CD4-positive, alpha-beta T cell treated with Interleukin-17A for 4 hours (primary cell): ENCODE data around the gene CALHM3.
"Not testable (repeated sequence)": the region's sequence is repeated elsewhere in the genome, so short reads cannot be mapped to it uniquely, and the experiment has no call there.

ENCODE experiments used
- DNase-seq: peaks from one replicate; pipeline ENCODE4 v3.0.0-alpha.2; 2020; ENCODE audit warnings: mixed read lengths

Gene CALHM3

DNA sequence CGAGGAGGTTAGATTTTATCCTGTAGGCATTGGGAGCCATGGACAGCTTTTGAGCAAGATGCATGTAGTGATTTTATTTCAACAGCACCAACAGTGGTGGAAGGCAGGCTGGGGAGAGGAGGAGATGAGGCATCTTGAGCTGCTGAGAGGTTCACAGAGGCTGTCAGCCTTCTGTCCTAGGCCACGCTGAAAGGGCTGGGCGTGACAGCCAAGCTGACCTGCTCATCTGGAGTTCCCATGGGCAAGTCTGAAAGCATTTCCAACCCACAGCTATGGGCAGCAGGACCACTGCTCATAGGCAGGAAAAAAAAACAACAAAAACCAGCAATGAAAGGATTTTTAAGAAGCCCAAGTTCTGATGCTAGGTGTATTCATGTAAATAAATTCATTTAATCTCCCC is 22.1 kb upstream of the CALHM3 start:
- DNase-seq = no peak

DNA sequence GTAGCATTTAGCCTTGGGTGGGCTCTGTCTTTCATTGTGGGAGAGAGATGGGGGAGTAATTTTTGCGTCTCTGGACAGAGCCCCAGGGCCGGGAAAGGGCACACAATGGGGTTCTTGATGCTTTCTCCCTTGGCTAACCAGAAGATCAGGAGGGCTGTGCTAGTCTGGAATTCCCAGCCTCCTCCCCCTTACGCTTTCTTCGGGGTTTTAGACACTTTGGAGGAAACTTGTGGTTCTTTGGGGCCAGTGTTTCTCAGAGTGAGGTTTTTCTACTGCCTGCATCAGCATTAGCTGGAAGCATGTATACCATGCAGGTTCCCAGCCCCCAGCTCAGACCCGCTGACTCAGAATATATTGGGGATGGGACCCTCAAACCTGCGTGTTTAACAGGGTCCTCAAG is 21.4 kb upstream of the CALHM3 start:
- DNase-seq = no peak

DNA sequence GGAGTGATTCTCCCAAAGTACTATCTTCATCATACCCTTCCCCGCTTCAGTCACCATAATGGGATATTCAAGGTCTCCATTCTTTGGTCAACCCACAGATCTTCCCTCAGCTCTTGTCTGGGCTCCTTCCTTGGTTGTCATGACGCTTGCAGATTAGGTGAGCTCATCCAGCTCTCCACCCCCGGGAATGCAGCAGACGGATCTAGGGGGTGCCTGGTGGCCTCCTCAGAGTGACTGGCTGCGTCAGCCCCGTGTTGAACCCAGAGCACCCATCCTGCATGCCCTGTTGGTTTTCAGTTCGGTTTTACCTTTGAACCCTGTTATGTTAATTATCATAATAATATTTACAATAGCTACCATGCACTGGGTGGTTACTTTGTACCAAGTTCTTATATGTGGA is 20.8 kb upstream of the CALHM3 start:
- no peak for DNase-seq

DNA sequence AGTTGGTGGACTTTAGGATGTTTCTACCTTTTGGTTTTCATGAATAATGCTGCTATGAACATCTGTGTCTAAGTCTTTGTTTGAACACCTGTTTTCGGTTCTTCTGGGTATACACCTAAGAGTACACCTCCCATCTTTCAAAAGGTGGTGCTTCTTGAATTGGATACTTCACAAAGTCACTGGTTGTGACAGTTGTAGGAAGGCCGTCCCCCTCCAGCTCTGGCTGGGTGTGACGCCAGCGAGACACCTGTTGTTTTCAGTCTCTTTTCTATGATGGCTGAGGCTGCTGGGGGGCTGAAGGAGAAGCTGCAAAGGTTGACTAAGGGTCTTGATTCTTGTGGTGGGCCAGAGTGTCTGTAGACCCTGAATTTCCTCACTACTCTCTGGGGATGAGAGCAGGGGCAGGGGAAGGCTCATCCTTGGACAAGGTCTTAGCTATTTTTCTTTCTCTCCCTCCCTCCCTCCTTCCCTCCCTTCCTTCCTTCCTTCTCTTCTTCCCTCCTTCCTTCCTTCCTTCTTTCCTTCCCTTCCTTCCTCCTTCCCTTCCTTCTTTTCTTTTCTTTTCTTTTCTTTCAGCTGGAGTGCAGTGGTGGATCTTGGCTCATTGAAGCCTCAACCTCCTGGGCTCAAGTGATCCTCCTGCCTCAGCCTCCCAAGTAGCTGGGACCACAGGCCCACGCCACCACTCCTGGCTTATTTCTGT is 20.0 kb upstream of the CALHM3 start:
- no peak for DNase-seq

DNA sequence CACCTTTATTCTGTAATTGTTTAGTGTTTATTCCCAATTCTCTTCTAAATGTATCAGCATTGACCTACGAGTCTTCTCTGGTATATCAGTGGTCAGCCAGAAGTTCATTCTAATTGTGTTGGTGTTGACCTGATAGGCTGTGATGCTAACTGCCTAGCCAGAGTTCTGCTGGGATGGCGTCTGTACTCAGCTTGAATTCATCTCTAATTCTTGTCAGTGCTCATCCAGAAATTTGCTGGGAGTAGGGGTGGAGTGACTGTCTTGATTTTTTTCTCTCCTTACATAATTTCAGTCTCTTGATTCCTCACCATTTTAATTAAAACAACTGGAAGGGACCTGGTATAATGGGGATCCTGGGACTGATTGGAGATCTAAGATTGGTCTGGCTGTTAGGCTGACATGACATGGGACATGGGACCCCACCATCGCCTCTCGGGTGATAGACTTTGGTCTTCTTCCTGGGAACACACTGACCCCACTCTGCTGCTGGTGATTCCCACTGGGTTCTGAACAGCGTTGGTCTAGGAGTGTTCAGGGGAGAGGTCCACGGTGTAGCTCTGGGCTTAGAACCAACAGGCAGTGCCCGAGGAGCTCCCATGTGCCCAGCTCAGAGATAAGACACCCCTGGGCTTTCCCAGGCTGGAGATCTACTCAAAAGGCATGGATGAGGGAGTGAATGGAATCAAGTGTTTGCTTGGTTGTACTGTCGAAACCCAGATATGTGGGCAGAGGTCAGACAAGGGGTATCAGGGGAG is 18.3 kb upstream of the CALHM3 start:
- no peak for DNase-seq

DNA sequence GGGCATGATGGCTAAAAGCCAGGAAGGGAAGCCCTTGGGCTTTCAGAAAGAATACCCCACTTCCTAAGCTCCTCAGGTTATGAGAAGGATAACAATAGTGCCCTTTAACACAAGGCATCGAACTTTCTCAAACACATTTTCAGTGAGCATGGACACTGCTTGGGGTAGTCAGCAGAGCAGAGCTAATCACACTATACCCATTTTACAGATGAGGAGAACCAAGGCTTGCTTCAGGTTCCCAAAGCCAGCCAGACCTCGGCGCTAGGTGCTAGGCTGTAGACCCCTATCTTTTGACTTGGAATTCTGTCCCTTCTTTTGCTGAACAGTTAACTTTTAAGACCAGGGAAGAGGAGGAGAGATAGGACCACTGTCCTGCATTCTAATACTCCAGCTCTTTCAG is 16.3 kb upstream of the CALHM3 start:
- no peak for DNase-seq

DNA sequence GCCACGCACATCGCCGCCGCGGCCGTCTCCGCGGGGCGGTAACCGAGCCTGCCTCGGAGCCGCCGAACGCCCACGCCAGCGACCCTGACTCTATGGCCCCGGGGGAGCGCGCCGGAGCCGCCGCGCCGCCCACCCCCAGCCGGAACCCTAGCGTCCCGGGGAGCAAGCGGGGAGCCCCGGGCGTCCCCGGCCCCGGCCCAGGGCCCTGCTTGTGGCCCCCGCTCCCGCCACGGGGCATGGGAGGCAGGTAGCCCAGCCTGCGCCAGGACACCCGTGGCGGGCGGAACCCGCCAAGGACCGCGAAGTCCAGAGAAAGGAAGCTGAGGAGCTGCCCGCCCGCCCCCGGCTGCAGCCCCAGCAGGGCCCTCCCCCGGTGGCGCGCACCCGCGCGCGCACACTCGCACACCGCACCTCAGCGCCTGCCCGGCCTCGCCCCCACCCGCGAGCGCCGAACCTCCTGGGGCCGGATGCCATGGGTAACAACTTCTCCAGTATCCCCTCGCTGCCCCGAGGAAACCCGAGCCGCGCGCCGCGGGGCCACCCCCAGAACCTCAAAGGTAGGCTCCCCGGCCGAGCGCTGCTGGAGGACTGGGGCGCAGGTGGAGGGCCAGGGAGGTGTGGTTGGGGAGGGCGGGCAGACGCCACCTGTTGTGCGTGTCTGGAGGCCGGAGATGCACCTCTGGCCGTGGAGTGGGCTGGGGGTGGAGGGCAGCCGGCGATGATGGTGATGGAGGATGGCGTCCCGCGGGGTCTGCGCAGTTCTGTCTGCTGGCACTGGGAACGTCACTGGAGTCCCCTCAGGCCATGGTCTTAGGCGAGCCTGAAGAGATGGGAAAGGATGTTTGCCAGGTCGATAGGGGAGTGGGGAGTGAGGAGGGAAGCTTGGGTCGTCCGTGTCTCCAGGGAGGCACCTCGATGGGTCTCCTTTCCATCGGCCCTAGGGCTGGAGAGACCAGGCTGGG is 15.2 kb upstream of the CALHM3 start:
- DNase-seq = peak; percentile 33

DNA sequence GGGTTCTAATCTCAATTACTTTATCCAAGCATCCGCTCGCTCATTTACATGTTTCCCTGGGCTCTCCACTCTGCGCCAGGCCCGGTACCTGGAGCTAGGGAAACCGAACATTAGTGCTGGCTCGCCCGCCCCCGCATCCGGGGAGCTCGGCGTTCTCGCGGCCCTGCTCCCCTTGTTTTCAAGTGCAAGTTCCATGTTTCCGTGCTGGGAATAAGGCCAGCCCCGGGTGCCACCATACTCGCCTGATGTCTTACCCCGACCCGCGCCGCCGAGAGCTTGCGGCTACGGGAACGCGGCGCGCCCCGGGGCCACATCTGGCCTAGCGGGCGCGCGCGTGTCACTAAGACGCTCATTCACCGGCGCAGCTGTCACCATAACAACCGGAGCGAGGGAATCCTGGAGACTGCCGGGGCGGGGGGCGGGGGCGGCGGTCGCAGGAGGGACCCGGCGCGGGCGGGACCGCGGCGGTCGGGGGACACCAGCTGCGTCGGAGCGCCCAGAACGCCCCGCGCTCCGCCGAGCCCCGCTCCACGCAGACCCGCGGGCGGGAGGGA is 14.4 kb upstream of the CALHM3 start, which contains the start of gene NEURL1:
NEURL1 (plus strand) TSS at position 344 of the 554 bp plus-strand sequence. CDS start 683 bp downstream, outside the sequence.
- DNase-seq = peak; percentile 9

DNA sequence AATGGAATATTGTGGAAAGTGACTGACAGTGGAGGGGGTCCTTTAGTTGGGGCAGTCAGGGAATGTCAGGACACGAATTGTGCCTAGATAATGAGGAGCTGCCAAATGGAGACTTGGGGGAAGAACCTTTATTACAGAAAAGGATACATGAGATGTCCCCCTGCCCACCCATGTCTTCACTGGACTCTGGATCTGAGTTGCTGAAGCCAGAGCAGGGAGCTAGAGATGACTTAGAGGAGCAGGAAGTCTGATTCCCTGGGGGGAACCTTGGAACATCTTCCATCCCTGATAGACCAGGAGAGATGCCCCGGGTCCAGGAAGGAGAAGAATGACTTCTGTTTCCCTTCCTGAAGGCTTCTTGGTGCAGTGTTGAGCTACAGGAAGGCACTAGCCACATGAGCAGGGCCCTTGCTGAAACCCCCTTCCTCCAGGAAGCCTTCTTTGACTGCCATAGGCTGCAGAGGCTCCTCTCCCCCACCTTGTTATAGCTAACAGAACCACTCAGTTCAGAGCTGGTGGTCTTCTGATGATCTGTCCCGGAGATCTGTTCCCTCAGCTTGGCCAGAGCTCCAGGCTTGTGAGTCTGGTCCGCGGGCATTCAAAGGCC is 13.7 kb upstream of the CALHM3 start:
- no peak for DNase-seq

DNA sequence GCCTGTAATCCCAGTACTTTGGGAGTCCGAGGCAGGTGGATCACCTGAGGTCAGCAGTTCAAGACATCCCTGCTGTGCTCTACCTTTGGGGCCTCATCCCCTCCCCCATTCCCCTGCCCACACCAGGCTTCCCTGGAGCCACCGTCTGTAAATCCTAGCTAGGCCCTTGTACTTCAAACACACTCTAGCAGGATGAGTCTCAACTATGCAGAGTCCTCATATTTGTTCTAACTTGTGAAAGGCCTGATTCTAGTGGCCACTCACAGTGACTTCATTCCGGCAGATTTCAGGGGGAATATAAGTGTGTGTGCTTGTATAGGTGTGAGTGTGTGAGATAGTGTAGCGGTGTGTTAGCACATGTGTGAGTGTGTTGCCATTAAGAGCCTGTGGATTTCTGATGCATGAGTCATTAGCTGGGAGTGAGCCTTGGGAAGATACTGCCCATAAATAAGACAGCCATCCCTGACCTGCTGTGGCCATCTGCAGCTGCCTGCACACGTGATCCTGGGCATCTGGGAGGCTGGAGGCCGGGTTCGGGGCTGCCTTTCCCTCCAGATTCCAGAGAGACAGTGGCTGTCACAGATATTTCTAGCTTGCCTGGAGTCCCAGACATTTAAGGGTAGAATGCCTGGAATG is 12.8 kb upstream of the CALHM3 start:
- no peak for DNase-seq

DNA sequence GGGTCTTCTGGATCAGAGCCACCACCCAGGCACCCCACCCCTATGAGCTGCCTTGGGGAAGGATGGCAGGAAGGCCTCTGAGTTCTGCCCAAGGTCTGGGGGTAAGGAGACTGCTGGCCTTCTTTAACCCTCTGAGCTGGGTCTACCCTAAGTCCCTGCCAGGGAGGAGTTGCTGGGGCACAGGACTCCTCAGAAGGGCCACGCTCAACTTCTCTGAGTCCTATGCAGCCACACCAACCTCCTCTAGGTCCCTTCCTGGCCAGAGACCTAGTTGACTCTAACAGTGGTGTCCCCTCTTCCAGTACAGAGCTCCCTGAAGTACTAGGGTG is 11.9 kb upstream of the CALHM3 start:
- no peak for DNase-seq

DNA sequence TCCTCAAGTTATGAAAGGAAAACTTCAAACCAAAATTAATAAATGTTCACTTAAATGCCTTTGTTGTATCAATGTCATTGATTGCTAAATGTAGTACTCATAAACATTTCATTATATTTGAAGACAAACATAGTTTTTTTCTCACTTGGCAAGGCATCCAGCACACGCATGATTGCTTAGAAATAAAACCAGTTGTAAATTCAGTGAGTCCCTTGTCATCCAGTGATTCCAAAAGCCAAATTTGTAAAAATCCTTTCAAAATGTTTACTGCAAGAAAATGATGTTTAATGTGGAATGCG is 8.3 kb upstream of the CALHM3 start:
- no peak for DNase-seq

DNA sequence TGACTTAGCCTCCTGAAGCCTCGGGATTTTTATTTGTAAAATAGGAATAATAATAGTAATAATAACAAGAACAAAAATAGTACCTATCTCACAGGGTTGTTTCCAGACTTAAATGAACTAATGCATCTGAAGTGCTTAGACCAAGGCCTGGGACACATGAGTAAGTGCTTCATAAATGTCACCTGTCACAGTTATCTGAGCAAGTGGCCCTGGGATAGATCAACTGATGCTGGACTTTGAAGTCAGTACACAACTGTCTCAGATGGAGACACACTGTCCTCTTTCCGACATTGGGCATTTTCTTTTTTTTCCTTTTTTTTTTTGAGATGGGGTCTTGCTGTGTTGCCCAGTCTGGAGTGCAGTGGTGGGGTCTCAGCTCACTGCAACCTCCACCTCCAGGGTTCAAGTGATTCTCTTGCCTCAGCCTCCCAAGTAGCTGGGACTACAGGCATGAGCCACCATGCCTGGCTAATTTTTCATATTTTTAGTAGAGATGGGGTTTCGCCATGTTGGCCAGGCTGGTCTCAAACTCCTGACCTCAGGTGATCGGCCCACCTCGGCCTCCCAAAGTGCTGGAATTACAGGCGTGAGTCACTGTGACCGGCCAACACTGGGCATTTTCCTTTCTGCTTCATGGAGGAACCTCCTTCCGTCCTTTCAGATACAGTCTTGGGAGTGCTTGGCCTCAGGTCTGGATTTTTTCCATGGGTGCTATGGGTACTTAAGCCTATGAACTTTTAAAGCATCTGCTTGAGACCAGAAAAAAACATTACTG is 7.8 kb upstream of the CALHM3 start:
- DNase-seq = not testable (repeated sequence)

DNA sequence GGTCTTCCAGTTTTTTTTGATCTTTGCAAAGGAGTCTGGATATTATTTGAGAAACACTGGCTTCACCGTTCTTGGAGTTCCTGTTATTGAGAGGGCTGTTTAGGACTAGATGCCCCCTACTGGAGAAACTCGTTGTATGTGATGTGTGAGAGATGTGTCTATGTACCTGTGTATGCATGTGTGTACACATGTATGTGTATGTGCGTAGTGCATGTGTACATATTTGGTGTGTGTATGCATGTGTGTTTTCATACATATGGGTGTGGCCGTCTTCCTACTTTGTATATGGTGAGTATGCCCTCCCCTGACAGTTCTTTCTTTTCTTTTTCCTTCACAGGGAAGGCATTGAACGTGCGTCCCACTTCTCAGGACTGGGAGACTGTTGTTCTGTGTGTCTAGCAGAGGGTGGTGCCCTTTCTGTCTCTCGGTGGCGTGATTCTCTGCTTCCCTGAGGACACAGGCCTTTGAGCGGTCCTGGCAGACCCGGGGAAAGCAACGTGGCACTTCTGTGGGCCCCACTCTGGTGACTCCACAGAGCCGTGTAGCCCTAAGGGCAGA is 3.0 kb upstream of the CALHM3 start:
- DNase-seq = peak; percentile 54

DNA sequence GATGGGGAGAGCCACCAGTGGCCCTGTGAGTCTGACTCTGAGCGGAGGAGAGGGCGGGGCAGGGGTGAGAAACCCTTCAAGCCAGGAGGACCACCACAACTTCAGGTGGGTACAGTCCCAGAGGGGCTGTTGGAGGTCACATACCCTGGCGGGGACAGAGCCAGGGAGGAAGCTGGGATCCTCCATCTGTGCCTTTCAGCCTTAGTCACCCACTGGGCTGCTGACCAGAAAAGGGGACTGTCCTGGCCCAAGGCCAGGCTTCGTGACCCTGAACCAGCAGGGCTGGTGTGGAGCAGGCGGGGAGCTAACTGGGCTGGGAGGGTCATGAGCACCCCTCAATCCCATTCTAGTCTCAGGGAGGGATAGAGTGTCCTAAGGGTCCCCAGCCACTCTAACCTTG is 1.5 kb upstream of the CALHM3 start:
- no peak for DNase-seq

DNA sequence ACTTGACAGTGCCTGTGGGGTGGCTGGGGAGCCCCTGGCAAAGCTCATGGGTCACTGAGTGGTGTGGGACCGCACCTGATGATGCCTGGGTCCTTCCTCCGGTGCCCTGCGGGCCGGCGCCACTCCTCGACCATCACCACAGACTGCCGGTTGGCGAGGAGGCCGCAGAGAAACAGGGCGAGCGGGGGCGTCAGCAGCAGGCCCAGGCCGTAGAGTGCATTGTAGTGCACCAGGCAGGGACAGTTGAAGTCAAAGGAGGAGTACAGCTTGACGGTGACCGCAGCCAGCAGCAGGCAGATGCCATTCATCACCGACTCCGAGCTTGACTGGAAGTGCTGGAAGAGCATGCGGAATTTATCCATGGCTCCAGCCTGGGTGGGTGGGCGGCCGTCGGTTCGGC is 369 bp downstream of the CALHM3 start:
- DNase-seq = no peak

DNA sequence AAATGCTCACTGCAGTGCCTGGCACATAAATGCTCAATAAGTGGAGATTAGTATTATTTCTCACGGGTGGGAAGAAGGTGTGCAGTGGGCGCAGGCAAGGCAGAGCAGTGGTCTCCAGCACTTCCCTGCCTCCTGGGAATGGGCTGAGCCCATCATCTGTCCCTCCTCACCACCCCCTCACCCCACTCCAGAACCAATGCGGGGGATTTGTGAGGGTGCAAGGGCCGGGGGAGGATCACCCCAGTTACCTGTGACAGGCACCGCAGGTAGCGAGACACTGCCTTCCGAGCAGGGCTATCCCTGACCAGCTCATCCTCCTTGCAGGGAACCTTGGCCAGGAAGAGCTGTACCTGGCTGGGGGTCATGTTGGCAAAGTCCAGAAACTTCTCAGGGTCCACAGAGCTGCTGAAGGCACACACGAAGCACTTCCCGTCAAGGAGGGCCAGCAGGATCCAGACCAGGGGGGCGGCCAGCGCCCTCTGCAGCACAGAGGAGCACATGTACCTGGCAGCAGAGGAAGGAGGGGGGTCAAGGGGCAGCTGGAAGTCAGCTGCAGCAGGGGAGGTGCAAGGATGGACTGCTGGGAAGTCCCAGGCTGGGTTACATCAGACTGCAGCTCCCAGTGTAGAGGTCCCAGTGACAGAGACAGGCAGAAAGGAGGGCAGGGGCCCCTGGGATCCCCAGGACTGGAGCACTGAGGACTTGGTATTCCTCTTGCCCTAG is 2.8 kb downstream of the CALHM3 start:
- DNase-seq = peak; percentile 19

DNA sequence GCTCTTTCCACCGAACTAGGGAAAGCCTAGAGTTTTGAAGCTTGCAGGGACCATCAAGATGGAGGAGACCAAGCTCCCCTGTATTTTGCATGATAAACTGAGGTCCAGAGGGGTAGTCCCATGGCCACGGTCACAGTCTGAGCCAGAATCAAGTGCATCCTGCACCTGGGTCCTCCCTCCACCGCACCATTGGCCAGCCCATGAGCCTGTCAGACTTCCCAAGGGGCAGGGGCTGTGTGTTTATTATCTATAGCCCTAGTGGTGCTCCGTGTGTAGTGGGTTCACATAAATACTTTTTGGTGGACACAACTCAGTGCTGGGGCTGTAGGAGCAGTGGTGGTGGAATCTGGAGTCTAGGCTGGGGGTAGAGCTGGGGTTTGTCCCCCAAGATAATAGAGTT is 3.6 kb downstream of the CALHM3 start:
- no peak for DNase-seq

DNA sequence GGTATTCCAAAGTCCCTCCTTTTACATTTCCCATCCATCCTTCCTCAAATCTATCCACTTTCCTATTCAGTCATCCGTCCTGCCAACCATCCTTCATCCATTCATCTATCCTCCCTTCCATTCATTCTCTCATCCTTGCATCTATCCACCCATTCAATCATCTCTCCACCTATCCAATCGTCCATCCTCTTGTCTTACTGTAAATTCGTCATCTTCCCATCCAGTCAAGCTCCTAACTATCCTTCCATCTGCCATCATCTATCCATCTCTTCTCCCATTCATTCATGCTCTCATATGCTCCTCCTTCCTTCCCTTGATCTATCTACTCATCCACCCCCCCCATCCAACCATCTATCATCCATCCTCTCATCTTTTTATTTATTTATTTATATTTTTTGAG is 5.0 kb downstream of the CALHM3 start:
- DNase-seq = no peak

DNA sequence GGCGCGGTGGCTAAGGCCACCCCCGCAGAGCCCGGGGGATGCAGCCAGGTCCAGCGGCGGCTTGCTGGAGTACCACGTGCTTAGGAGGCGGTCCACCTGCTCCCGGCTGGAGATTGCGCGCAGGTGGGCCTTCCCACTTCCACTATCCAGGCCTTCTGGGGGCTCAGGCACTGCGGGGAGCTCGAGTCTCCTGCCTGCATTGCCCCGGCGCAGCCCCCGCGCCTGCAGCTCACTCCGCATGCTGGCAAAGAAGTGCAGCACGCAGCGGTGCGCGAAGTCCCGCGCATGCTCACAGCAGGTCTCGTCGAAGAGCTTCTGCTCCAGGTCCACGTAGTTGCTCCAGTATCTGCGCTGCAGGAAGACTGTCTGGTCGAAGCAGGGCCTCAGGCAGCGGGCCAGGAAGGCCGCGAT is 5.8 kb downstream of the CALHM3 start:
- no peak for DNase-seq

DNA sequence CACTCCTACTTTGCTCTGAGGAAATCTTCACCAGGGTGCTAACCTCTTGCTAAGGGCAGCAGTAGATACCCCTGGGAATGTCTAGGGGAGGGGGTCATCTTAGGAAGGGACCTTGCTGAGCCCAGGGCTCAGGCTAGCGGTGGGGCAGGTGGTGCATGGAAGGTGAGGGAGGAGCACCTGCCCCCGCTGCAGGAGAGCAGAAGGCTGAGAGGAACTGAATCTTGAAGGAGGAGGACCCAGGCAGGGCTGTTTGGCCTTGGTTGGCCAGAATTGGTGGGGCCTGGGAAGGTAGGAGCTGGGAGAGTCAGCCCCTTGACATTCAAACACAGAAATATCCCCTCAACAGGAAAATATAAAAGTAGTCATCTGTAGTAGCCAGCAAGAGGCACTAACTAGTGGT is 7.0 kb downstream of the CALHM3 start:
- no peak for DNase-seq
